Measurements from ENCODE around the gene SP100.
A peak's percentile ranks its signal among the peaks of the same experiment; 100 is the strongest.

Gene SP100

GRCh38 chr2:230557065-230557464 is 141.1 kb downstream of the SP100 start:
- no peak for DNase-seq

- DNase-seq: no peak
Observed at GRCh38 chr2:230564805-230565779, 149.1 kb downstream of the SP100 start.

- DNase-seq: peak; percentile 32
Observed at GRCh38 chr2:230569298-230569697, 153.3 kb downstream of the SP100 start.

GRCh38 chr2:230570987-230571386 is 155.0 kb downstream of the SP100 start:
- no peak for DNase-seq

GRCh38 chr2:230575642-230576324 is 159.8 kb downstream of the SP100 start:
- peak; percentile 65 for DNase-seq

- DNase-seq: no peak
Observed at GRCh38 chr2:230577114-230577513, 161.1 kb downstream of the SP100 start.

- peak; percentile 47 for DNase-seq
Observed at GRCh38 chr2:230578106-230578505, 162.1 kb downstream of the SP100 start.

GRCh38 chr2:230582851-230583283 is 166.9 kb downstream of the SP100 start:
- DNase-seq: peak; percentile 77

GRCh38 chr2:230583581-230583980 is 167.6 kb downstream of the SP100 start:
- no peak for DNase-seq

- DNase-seq: no peak
Observed at GRCh38 chr2:230586328-230586982, 170.5 kb downstream of the SP100 start.

- no peak for DNase-seq
Observed at GRCh38 chr2:230589025-230589424, 173.0 kb downstream of the SP100 start.

GRCh38 chr2:230589497-230590015 is 173.6 kb downstream of the SP100 start:
- peak; percentile 48 for DNase-seq

- no peak for DNase-seq
Observed at GRCh38 chr2:230590333-230590732, 174.3 kb downstream of the SP100 start.

- peak; percentile 41 for DNase-seq
Observed at GRCh38 chr2:230591850-230592249, 175.8 kb downstream of the SP100 start.

- DNase-seq: peak; percentile 21
Observed at GRCh38 chr2:230592775-230593174, 176.8 kb downstream of the SP100 start.
